ENCODE results near the gene CDCA5. TPM values are rescaled to one million over a fixed set of nuclear protein-coding genes. Genes with fewer than 3 reads are reported as not detected.
A peak's percentile ranks its signal among the peaks of the same experiment; 100 is the strongest.

CDCA5 gene
- total and polyA plus RNA-seq, 4 donors, result 1.8 to 2.7 (median 2.2) TPM

GRCh38 chr11:65103476-65103875, 19.6 kb upstream of the CDCA5 start:
- peaks cover 0 to 3% (median 0%) of the 10 kb centered on the region in 5 donors for H3K4me1 ChIP-seq (ENCODE audit: control insufficient read depth in 5 of 5, insufficient read depth in 5 of 5, low read length in 5 of 5)
- no peak overlapping the region for H3K9ac ChIP-seq (ENCODE audit: insufficient read depth in 1 of 2, low read length in 2 of 2)
- no peaks in the 10 kb centered on the region for H3K9me3 ChIP-seq (ENCODE audit: control insufficient read depth in 4 of 4, insufficient read depth in 3 of 4, low read length in 3 of 4)
- H3K4me3 ChIP-seq, result no peak overlapping the region
- H3K36me3 ChIP-seq (ENCODE audit: control insufficient read depth in 4 of 4, insufficient read depth in 4 of 4, low read length in 4 of 4), result peaks cover under 1 to 17% (median 5%) of the 10 kb centered on the region in 4 donors
- no peak overlapping the region for H3K27ac ChIP-seq (ENCODE audit: low read depth in 1 of 2, low read length in 1 of 2)
- no peak for TF ChIP-seq CTCF (IDR thresholded peaks at IDR 0.05; ENCODE audit: control extremely low read depth, extremely low read depth)
- no peaks in the 10 kb centered on the region for H3K27me3 ChIP-seq (ENCODE audit: control insufficient read depth in 3 of 3, insufficient read depth in 3 of 3, low read length in 2 of 3)
- ATAC-seq (ENCODE audit: insufficient read depth, low FRiP score), result no peak
- DNase-seq, result no peak

GRCh38 chr11:65102142-65103095, 18.6 kb upstream of the CDCA5 start:
- no peaks in the 10 kb centered on the region for H3K27me3 ChIP-seq (ENCODE audit: control insufficient read depth in 3 of 3, insufficient read depth in 3 of 3, low read length in 2 of 3)
- no peak for ATAC-seq (ENCODE audit: insufficient read depth, low FRiP score)
- no peak for DNase-seq

GRCh38 chr11:65100674-65101350, 17.0 kb upstream of the CDCA5 start:
- no peak for TF ChIP-seq CTCF (IDR thresholded peaks at IDR 0.05; ENCODE audit: control extremely low read depth, extremely low read depth)
- Histone ChIP-seq H3K4me3 (no peak overlapping the region), H3K27ac (ENCODE audit: low read depth in 1 of 2, low read length in 1 of 2) (no peak overlapping the region), H3K36me3 (ENCODE audit: control insufficient read depth in 4 of 4, insufficient read depth in 4 of 4, low read length in 4 of 4) (peaks cover 0 to 7% (median 3%) of the 10 kb centered on the region in 4 donors), H3K9me3 (ENCODE audit: control insufficient read depth in 4 of 4, insufficient read depth in 3 of 4, low read length in 3 of 4) (no peaks in the 10 kb centered on the region), H3K4me1 (ENCODE audit: control insufficient read depth in 5 of 5, insufficient read depth in 5 of 5, low read length in 5 of 5) (peaks cover 3 to 7% (median 6%) of the 10 kb centered on the region in 5 donors), H3K27me3 (ENCODE audit: control insufficient read depth in 3 of 3, insufficient read depth in 3 of 3, low read length in 2 of 3) (no peaks in the 10 kb centered on the region), H3K9ac (ENCODE audit: insufficient read depth in 1 of 2, low read length in 2 of 2) (no peak overlapping the region)
- DNase-seq (no peak), ATAC-seq (ENCODE audit: insufficient read depth, low FRiP score) (no peak)
- 84 to 91% methylated on average over 6 of the region's 6 CpGs for WGBS, 2 donors

More at GRCh38 chr11:65102142-65103095, 18.6 kb upstream of the CDCA5 start:
- no peaks in the 10 kb centered on the region for H3K9me3 ChIP-seq (ENCODE audit: control insufficient read depth in 4 of 4, insufficient read depth in 3 of 4, low read length in 3 of 4)
- H3K4me1 ChIP-seq (ENCODE audit: control insufficient read depth in 5 of 5, insufficient read depth in 5 of 5, low read length in 5 of 5), result peaks cover 0 to 3% (median 0%) of the 10 kb centered on the region in 5 donors
- H3K4me3 ChIP-seq, result no peak overlapping the region
- WGBS, 2 donors, result 83 to 93% methylated on average over 8 of the region's 8 CpGs
- no peak overlapping the region for H3K9ac ChIP-seq (ENCODE audit: insufficient read depth in 1 of 2, low read length in 2 of 2)
- TF ChIP-seq CTCF (IDR thresholded peaks at IDR 0.05; ENCODE audit: control extremely low read depth, extremely low read depth), result no peak
- H3K36me3 ChIP-seq (ENCODE audit: control insufficient read depth in 4 of 4, insufficient read depth in 4 of 4, low read length in 4 of 4), result peaks cover 0 to 7% (median 4%) of the 10 kb centered on the region in 4 donors
- H3K27ac ChIP-seq (ENCODE audit: low read depth in 1 of 2, low read length in 1 of 2), result peak overlapping the region in 1 of 2 donors; percentile 37
